C4-2B (cell line): Measurements from ENCODE around the gene S100A5.

Experiments used
- ZFX ChIP-seq: fragments of 450-650 bp; IDR thresholded peaks from 2 replicates; pipeline ENCODE4 v1.6.1; 2017
- TF ChIP-seq, protein P1 (sequence below): fragments of 450-650 bp; conservative IDR thresholded peaks from 2 replicates; pipeline ENCODE4 v1.5.1; 2017; ENCODE audit warnings: mild to moderate bottlenecking

DNA sequence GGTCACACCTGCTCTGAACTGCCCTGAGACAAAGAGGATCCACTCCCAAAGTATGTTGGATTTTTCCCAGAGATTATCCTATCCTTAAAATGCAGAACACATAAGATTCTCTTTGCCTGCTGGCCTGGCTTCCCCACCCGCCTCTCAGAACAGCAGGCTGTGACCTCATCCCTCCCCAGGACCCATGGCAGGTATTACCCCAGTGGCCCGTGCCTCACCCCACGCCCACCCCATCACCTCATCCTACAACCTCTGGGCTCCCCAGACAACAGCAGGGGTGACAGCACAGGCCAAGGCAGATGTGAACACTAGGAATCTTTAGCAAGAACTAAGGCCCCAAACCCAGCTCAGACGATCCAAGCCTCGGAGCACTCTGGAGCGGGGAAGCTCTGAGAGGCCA lies 45.2 kb downstream of the S100A5 start:
- TF ChIP-seq, protein P1, sequence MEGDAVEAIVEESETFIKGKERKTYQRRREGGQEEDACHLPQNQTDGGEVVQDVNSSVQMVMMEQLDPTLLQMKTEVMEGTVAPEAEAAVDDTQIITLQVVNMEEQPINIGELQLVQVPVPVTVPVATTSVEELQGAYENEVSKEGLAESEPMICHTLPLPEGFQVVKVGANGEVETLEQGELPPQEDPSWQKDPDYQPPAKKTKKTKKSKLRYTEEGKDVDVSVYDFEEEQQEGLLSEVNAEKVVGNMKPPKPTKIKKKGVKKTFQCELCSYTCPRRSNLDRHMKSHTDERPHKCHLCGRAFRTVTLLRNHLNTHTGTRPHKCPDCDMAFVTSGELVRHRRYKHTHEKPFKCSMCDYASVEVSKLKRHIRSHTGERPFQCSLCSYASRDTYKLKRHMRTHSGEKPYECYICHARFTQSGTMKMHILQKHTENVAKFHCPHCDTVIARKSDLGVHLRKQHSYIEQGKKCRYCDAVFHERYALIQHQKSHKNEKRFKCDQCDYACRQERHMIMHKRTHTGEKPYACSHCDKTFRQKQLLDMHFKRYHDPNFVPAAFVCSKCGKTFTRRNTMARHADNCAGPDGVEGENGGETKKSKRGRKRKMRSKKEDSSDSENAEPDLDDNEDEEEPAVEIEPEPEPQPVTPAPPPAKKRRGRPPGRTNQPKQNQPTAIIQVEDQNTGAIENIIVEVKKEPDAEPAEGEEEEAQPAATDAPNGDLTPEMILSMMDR, result no peak
- no peak for TF ChIP-seq ZFX
